ENCODE measurements around the gene SNUPN. TPM values are rescaled to one million over a fixed set of nuclear protein-coding genes. Genes with fewer than 3 reads are reported as not detected.

Gene SNUPN
- total and polyA plus RNA-seq, 2 of the 8 experiments (the other 6 are each of a cell fraction or from before 2014, with no cell fraction given) = 13.3 to 28.2 TPM

DNA sequence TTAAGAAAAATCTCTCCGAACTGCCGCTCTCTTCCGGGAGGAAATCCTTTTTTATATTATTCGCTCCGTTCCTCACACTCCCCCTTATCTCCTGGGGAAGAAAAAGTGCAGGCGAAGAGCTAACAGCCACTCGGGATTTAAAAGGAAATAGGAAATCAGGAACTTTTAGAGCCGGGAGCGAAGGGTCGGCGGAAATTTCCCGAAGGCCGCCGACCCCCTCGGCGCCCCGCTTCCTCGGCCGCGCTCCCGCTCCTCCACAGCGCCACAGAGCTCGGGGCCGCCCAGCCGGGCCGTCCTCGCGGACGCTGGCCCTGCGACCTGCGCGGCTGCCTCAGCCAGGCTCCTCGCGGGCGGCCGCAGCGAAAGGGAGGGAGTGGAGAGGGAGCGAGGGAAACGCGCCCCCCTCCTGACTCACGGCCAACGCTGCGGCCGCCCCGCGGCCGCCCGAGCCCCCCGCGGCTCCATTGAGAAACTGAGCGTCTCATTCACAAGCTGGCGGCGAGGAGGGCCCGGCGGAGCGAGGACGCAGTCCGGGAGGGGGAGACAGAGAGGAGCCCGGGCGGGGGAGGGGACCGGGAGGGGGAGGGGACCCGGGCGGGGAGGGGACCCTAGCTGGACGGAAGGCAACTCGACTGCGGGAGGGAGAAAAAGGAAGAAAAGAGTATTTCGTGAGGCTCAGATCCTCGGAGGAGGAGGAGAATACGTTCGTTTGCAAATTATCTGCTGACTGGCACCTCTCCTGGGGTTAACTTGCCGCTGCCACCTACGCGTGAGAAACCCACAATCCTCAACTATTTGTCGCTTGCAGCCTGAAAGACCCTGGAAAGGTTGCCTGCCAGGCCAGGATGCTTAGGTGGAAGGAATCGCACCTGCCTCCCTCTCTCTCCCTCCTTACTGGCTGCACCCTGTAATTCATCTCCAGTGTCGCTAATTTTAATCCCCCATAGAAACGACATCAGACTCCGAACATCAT lies 46.3 kb downstream of the SNUPN start, which contains the start of gene PTPN9:
Gene PTPN9 (minus strand): TSS at position 368 of the 973 bp plus-strand sequence. CDS start 539 bp downstream, outside the sequence.
- Histone ChIP-seq H4K8ac (ENCODE audit: extremely low read depth, insufficient read depth, low read length) (peak within 1 kb of the TSS; percentile 94), H3K14ac (ENCODE audit: insufficient read length) (no peak within 1 kb of the TSS), H2AK5ac (ENCODE audit: low read depth, low read length) (no peak within 1 kb of the TSS), H2BK120ac (replicated peaks; ENCODE audit: low read depth, low read length) (peak within 1 kb of the TSS; percentile 92), H2BK12ac (ENCODE audit: low read depth, low read length) (no peak within 1 kb of the TSS), H3K4ac (replicated peaks; ENCODE audit: insufficient read length, low read depth, low read length) (peak within 1 kb of the TSS; percentile 78), H4K5ac (ENCODE audit: insufficient read length, low read depth, low read length) (peak within 1 kb of the TSS; percentile 71), H3K18ac (ENCODE audit: extremely low read depth, low read length) (peak within 1 kb of the TSS; percentile 78), H3K27me3 (replicated peaks in 1 of 4; ENCODE audit: control insufficient read depth in 3 of 4, extremely low read depth in 1 of 4, insufficient read depth in 3 of 4, low read length in 3 of 4) (no peaks in the 10 kb centered on the region), H3K4me3 (ENCODE audit: extremely low read depth in 1 of 4, insufficient read depth in 2 of 4, low read depth in 3 of 4, low read length in 4 of 4) (peak within 1 kb of the TSS; percentile 92 to 96 (median 94)), H3K4me1 (replicated peaks in 1 of 4; ENCODE audit: control insufficient read depth in 3 of 4, insufficient read depth in 4 of 4, low read length in 3 of 4) (peaks cover 2 to 6% (median 4%) of the 10 kb centered on the region in 4 experiments; a peak in 6 of 7 replicates), H2BK15ac (ENCODE audit: low read length) (0 out of 2 replicates have a peak within 1 kb of the TSS, but pooled peaks have one; percentile 36), H4K20me1 (replicated peaks in 1 of 2; ENCODE audit: control insufficient read depth in 1 of 2, insufficient read depth in 2 of 2, low read length in 2 of 2) (peaks cover 0 to 2% of the 10 kb centered on the region in 2 experiments), H3K79me2 (ENCODE audit: control insufficient read depth in 1 of 2, insufficient read depth in 2 of 2, low read length in 2 of 2) (peaks cover 12 to 38% of the 10 kb centered on the region in 2 experiments), H2AFZ (ENCODE audit: low read length) (peak within 1 kb of the TSS; percentile 98), H3K79me1 (ENCODE audit: low read depth, low read length) (peaks cover 4% of the 10 kb centered on the region), H3K23me2 (ENCODE audit: low read depth, low read length) (peaks cover 5% of the 10 kb centered on the region; the same call in 1 of the 2 replicates), H2BK5ac (ENCODE audit: low read depth, low read length) (peak within 1 kb of the TSS; percentile 82; the same call in 1 of the 2 replicates), H3K23ac (ENCODE audit: insufficient read length) (no peak within 1 kb of the TSS), H4K91ac (replicated peaks; ENCODE audit: insufficient read length, low read length) (peak within 1 kb of the TSS; percentile 81), H3K4me2 (ENCODE audit: insufficient read depth in 1 of 2, low read depth in 2 of 2, low read length in 2 of 2) (peak within 1 kb of the TSS; percentile 63 to 82), H3K36me3 (ENCODE audit: control insufficient read depth in 2 of 4, insufficient read depth in 4 of 4, low read length in 3 of 4) (no peaks in the 10 kb centered on the region), H2BK20ac (ENCODE audit: low read length) (peak within 1 kb of the TSS; percentile 75; the same call in 1 of the 2 replicates), H3K9me3 (ENCODE audit: insufficient read depth in 2 of 2, low read depth in 1 of 2, low read length in 1 of 2) (no peaks in the 10 kb centered on the region), H3K9ac (replicated peaks in 1 of 4; ENCODE audit: extremely low read depth in 1 of 4, low read depth in 3 of 4, low read length in 3 of 4) (peak within 1 kb of the TSS; percentile 74 to 98 (median 86)), H3K27ac (ENCODE audit: low read depth, low read length) (peak within 1 kb of the TSS; percentile 76; the same call in 1 of the 2 replicates), H3K56ac (replicated peaks; ENCODE audit: insufficient read length, low read depth, low read length) (peak within 1 kb of the TSS; percentile 92)
- CTCF ChIA-PET (ENCODE audit: partially characterized antibody) = interaction anchor here (0.8 to 2.2 kb wide), 6 partner anchors 11 to 126 kb away, joined by 3 to 8 read pairs (median 4); no protein-coding TSS in a partner anchor
- POLR2A ChIA-PET (ENCODE audit: partially characterized antibody) = interaction anchor here (0.8 to 2.6 kb wide), 16 partner anchors 8 to 211 kb away, joined by 3 to 28 read pairs (median 5); partner anchors contain the start of genes MAN2C1, SIN3A, SNUPN and SNX33
- WGBS, 2 experiments (ENCODE audit: extremely low coverage in 1 of 2, insufficient coverage in 1 of 2, insufficient read length in 1 of 2, insufficient replicate concordance in 2 of 2, low coverage in 1 of 2, low lambda C conversion rate in 2 of 2, missing lambda C conversion rate in 1 of 2) = 4% methylated on average over 56 of the region's 78 CpGs; no CpG with 5 or more reads in 1 of the 2 experiments
- FAIRE-seq = no peak
- peak; percentile 69 to 86 for DNase-seq (ENCODE audit: low read depth in 1 of 2, low spot score in 2 of 2)
- peak; percentile 51 for TF ChIP-seq TBP (IDR thresholded peaks at IDR 0.05; ENCODE audit: low read depth, low read length)
- TF ChIP-seq NANOG (IDR thresholded peaks at IDR 0.05; ENCODE audit: insufficient read depth, low read depth, low read length, poor library complexity, severe bottlenecking) = peak; percentile 33
- no peak for TF ChIP-seq TCF12 (IDR thresholded peaks at IDR 0.05; ENCODE audit: low read depth, low read length)
- peak in 1 of 2 experiments; percentile 23; a peak in 1 of 4 replicates for TF ChIP-seq RAD21 (IDR thresholded peaks at IDR 0.05 in 1 of 2, conservative IDR thresholded peaks at IDR 0.05 in 1 of 2; ENCODE audit: low read depth in 2 of 2, low read length in 2 of 2)
- TF ChIP-seq POLR2A (IDR thresholded peaks at IDR 0.05; ENCODE audit: control extremely low read depth in 1 of 2, low read depth in 2 of 2, low read length in 2 of 2) = peak; percentile 47 to 71
- TF ChIP-seq SIRT6 (IDR thresholded peaks at IDR 0.05; ENCODE audit: low read length) = no peak
- peak; percentile 1 to 68; a peak in 2 of 4 replicates for TF ChIP-seq SIN3A (conservative IDR thresholded peaks at IDR 0.05 in 1 of 2, IDR thresholded peaks at IDR 0.05 in 1 of 2; ENCODE audit: low read depth in 1 of 2, low read length in 2 of 2)
- TF ChIP-seq RNF2 (IDR thresholded peaks at IDR 0.05; ENCODE audit: borderline replicate concordance, low read depth, low read length, missing control alignments, poor library complexity, severe bottlenecking) = no peak
- TF ChIP-seq CTBP2 (IDR thresholded peaks at IDR 0.05; ENCODE audit: borderline replicate concordance, insufficient read depth, insufficient read length, low read length) = peak; percentile 62

Measured in H1 (cell line).